Endothelial cell of umbilical vein (primary cell): ENCODE results near the gene BCAN. TPM values are rescaled to one million over a fixed set of nuclear protein-coding genes. Genes with fewer than 3 reads are reported as not detected.

ENCODE experiments used
- BruUV-seq: library from RNA; stranded (reverse); fragments of 400-500 nt; replicated peaks from 2 replicates; lab custom pipeline; 2021; lab: Mats Ljungman, UMichigan
- CTCF ChIA-PET: fragments of 300-600, 350-600 bp; sonication (Branson Sonifier 250); formaldehyde crosslinking; loops from one replicate; lab custom pipeline; 2021; ENCODE audit warnings: antibody characterized with exemption, inconsistent platforms; lab: Charles Lee
- POLR2A ChIA-PET: fragments of 300-600, 350-600 bp; sonication (Branson Sonifier 250); formaldehyde crosslinking; loops from one replicate; lab custom pipeline; 2021; ENCODE audit warnings: antibody characterized with exemption, inconsistent platforms; lab: Charles Lee
- DNase-seq: peaks from one replicate; pipeline ENCODE4 v3.0.0-alpha.2; 2011; ENCODE audit warnings: low read depth, low spot score
- FAIRE-seq: peaks from 2 replicates; lab custom pipeline; 2011; peaks lifted over from hg19 to GRCh38; lab: Jason Lieb, UNC
- H2AFZ ChIP-seq: 2 replicates; pipeline ENCODE4 v1.6.0; 2012; ENCODE audit warnings: low read depth, low read length, control low read depth, inconsistent platforms
- H3K27ac ChIP-seq: 2 replicates; pipeline ENCODE4 v1.5.1; 2011; ENCODE audit warnings: low read depth, mild to moderate bottlenecking, control low read depth, low read length, moderate library complexity; ENCODE audit not compliant: insufficient read depth
- H3K27me3 ChIP-seq, 2 experiments: 2 replicates each; pipeline versions ENCODE4 v1.6.0 to v1.6.1; 2011; ENCODE audit warnings: low read length in 2 of 2, mixed read lengths in 1 of 2; ENCODE audit not compliant: control insufficient read depth in 2 of 2, insufficient read depth in 2 of 2
- H3K36me3 ChIP-seq, 2 experiments: 2 replicates in 1 of 2; 3 replicates in 1 of 2; pipeline ENCODE4 v1.5.1; 2011; ENCODE audit warnings: low read length in 2 of 2, mild to moderate bottlenecking in 1 of 2, moderate library complexity in 1 of 2; ENCODE audit not compliant: control insufficient read depth in 2 of 2, insufficient read depth in 2 of 2; ENCODE audit errors: extremely low read depth in 1 of 2
- H3K4me1 ChIP-seq: 3 replicates; pipeline ENCODE4 v1.5.1; 2011; ENCODE audit warnings: mild to moderate bottlenecking, low read length; ENCODE audit not compliant: control insufficient read depth, insufficient read depth; ENCODE audit errors: extremely low read depth
- H3K4me2 ChIP-seq: 2 replicates; pipeline ENCODE4 v1.6.1; 2011; ENCODE audit warnings: low read length, control low read depth, mixed read lengths; ENCODE audit not compliant: insufficient read depth
- H3K4me3 ChIP-seq, 3 experiments: fragments of 200-600 bp in 1 of 3; sonication (generic), shearing (Covaris generic) in 1 of 3; replicated peaks in 1 of 3; 2 replicates each; pipeline ENCODE4 v1.5.1; 2011 to 2016; ENCODE audit warnings: control low read depth in 3 of 3, low read length in 3 of 3, mild to moderate bottlenecking in 2 of 3, inconsistent platforms in 1 of 3, low read depth in 1 of 3, moderate library complexity in 1 of 3; ENCODE audit not compliant: insufficient read depth in 1 of 3
- H3K79me2 ChIP-seq: 2 replicates; pipeline ENCODE4 v1.6.0; 2012; ENCODE audit warnings: low read length, inconsistent platforms; ENCODE audit not compliant: control insufficient read depth, insufficient read depth
- H3K9ac ChIP-seq: replicated peaks from 2 replicates; pipeline ENCODE3; 2011; ENCODE audit warnings: low read length, control low read depth; ENCODE audit not compliant: insufficient read depth; ENCODE audit errors: extremely low read depth
- H3K9me1 ChIP-seq: replicated peaks from 3 replicates; pipeline ENCODE4 v1.6.0; 2011; ENCODE audit warnings: mild to moderate bottlenecking, low read length; ENCODE audit not compliant: control insufficient read depth, insufficient read depth; ENCODE audit errors: extremely low read depth
- H3K9me3 ChIP-seq: replicated peaks from 2 replicates; pipeline ENCODE4 v1.5.1; 2012; ENCODE audit warnings: low read length, inconsistent platforms; ENCODE audit not compliant: control insufficient read depth, insufficient read depth
- H4K20me1 ChIP-seq: replicated peaks from 2 replicates; pipeline ENCODE3; 2011; ENCODE audit warnings: mild to moderate bottlenecking, low read length; ENCODE audit not compliant: control insufficient read depth, insufficient read depth; ENCODE audit errors: extremely low read depth
- EZH2 ChIP-seq: IDR thresholded peaks from 2 replicates; pipeline ENCODE4 v1.6.1; 2012; ENCODE audit warnings: borderline replicate concordance, low read depth, mild to moderate bottlenecking, moderate library complexity, low read length, inconsistent platforms; ENCODE audit not compliant: severe bottlenecking
- FOS ChIP-seq: IDR thresholded peaks from 2 replicates; pipeline ENCODE4 v1.6.1; 2011; ENCODE audit warnings: mild to moderate bottlenecking, low read length, moderate library complexity, borderline replicate concordance; ENCODE audit not compliant: insufficient read depth
- JUN ChIP-seq: IDR thresholded peaks from 2 replicates; pipeline ENCODE4 v1.6.1; 2011; ENCODE audit warnings: borderline replicate concordance, low read depth; ENCODE audit not compliant: insufficient read length, insufficient read depth
- dilution Hi-C: fragments of 300-500 bp; cut with MboI; formaldehyde crosslinking; loops from one replicate; pipeline ENCODE4 v1.15.0; 2019; ENCODE audit warnings: low sequenced_read_pairs; ENCODE audit not compliant: extremely low pct_ligation_motif_present
- intact Hi-C: fragments of 100-400 bp; cut with micrococcal nuclease; formaldehyde crosslinking; loops from one replicate; pipeline ENCODE4 v1.10.0; 2022
- polyA plus RNA-seq, 4 experiments: library from polyadenylated mRNA; depleted of rRNA in 3 of 4; stranded (reverse) in 3 of 4; unstranded in 1 of 4; fragments of >200 nt; gene quantifications; 2 replicates each; pipeline versions ENCODE4 v1.2.1 to v1.2.3, GENCODE V29; 2011 to 2012; ENCODE audit warnings: missing spikeins in 1 of 4
- total RNA-seq: library from RNA; stranded (reverse); gene quantifications from 2 replicates; pipeline ENCODE4 v1.2.3, GENCODE V29; 2021

Gene BCAN
- total and polyA plus RNA-seq, 2 donors (not counting 3 experiments of a cell fraction or from before 2014, with no cell fraction given): 0.15 TPM; not detected in 1

DNA sequence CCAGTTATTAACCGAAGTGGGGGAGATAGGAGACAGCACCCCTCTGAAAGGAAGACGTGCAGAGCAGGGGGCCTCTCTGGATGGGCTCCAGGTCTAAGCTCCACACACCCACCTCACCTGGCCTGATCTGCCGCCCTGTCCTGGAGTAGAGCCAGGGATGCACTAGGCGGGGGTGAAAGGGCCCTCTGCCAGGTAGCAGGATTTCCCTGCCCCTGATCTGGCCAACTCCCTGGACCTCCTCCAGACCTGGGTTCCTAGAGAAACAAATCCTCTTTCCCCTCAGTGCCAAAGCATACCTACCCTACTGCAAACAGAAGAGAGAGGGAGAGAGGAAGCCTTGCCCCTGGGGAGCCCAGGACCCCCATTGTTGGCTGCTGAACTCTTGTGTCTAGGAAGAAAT is 61.4 kb downstream of the BCAN start:
- CTCF ChIA-PET: interaction anchor here (0.8 to 15.5 kb wide), 6 partner anchors 14 to 79 kb away, joined by 3 to 453 read pairs (median 4); partner anchors contain the start of gene NES
- FAIRE-seq (no peak), DNase-seq (no peak)
- no peak overlapping the region for H3K4me3 ChIP-seq
- POLR2A ChIA-PET: no interaction called here
- no peak overlapping the region for H3K27ac ChIP-seq
- H3K79me2 ChIP-seq: no peaks in the 10 kb centered on the region
- no peaks in the 10 kb centered on the region for H4K20me1 ChIP-seq
- no peaks in the 10 kb centered on the region for H3K9me3 ChIP-seq
- H3K9me1 ChIP-seq: no peaks in the 10 kb centered on the region
- H3K9ac ChIP-seq: no peak overlapping the region
- no peak for TF ChIP-seq JUN
- TF ChIP-seq FOS: no peak
- H3K27me3 ChIP-seq: peaks cover 0 to 3% of the 10 kb centered on the region in 2 experiments
- H3K36me3 ChIP-seq: no peaks in the 10 kb centered on the region
- H2AFZ ChIP-seq: no peak overlapping the region
- dilution Hi-C loops: no loop called here
- H3K4me1 ChIP-seq: peaks cover 19% of the 10 kb centered on the region
- no TSS peak for BruUV-seq
- no peak overlapping the region for H3K4me2 ChIP-seq
- intact Hi-C loops: no loop called here

DNA sequence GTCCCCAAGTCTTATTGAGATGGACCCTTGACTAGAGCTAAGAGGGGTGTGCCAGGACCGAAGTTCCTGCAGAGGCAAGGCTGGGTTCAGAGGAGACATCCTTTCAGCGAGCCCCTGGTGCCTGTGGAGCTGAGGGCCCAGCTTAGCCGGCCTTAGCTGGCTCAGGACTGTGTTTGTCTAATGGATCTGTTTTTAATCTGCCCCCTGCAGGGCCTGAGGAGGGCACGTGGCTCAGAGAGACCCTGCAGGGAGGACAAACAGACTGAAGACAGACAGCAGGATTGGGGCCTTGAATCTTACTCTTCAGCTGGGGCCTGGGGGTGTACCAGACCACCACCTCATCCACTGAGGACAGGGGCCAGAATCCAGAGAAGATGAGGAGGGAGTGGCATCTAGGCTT is 61.8 kb downstream of the BCAN start:
- intact Hi-C loops: no loop called here
- Histone ChIP-seq H3K4me3 (no peak overlapping the region), H3K4me2 (no peak overlapping the region)

More for the DNA sequence above, 61.8 kb downstream of the BCAN start:
- BruUV-seq: no TSS peak
- no peak for FAIRE-seq
- Histone ChIP-seq H3K4me1 (peaks cover 19% of the 10 kb centered on the region), H4K20me1 (no peaks in the 10 kb centered on the region), H3K9me1 (no peaks in the 10 kb centered on the region), H3K79me2 (no peaks in the 10 kb centered on the region), H3K9me3 (no peaks in the 10 kb centered on the region), H3K36me3 (no peaks in the 10 kb centered on the region), H3K9ac (no peak overlapping the region), H3K27me3 (peaks cover 0 to 3% of the 10 kb centered on the region in 2 experiments), H3K27ac (no peak overlapping the region), H2AFZ (no peak overlapping the region)
- dilution Hi-C loops: no loop called here
- ChIA-PET CTCF (interaction anchor here (1.0 to 15.5 kb wide), 5 partner anchors 14 to 76 kb away, joined by 3 to 453 read pairs (median 5); partner anchors contain the start of gene NES), POLR2A (no interaction called here)
- TF ChIP-seq EZH2: no peak
- DNase-seq: no peak
